Hippocampal formation (tissue), 2 donors: ENCODE results near the gene IST1.

ENCODE experiments used
- DNase-seq, 2 donors: peaks; one replicate each; lab custom pipeline; 2025; lab: John Stamatoyannopoulos, UW

IST1 gene

DNA sequence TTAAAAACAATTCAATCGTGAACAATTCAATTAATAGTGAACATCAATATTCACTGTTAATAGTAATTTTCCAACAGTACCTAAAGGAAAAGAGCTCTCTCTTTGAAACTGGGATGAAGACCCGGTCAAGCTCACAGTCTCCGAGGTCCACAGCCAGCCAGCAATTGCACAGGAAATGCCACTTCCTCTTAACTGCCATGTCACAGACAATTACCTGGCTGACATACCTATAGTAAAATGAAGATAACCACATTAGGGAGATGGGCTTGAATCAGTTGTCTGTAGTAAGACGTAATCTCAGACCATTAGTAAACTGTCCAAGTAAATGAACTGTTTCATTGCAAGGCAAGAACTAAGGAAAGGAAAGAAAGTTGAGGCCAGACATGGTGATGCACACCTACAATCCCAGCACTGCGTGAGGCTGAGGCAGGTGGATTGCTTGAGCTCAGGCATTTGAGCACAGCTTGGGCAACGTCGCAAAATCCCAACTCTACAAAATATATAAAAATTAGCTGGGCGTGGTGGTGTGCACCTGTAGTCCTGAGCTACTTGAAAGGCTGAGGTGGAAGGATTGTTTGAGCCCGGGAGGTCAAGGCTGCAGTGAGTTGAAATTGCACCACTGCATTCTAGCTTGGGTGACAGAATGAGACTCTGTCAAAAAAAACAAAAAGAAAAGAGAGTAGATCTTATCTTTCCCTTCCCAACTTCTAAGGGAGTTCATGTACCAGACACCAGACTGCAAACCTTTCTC lies 68.0 kb downstream of the IST1 start:
- DNase-seq: no peak

DNA sequence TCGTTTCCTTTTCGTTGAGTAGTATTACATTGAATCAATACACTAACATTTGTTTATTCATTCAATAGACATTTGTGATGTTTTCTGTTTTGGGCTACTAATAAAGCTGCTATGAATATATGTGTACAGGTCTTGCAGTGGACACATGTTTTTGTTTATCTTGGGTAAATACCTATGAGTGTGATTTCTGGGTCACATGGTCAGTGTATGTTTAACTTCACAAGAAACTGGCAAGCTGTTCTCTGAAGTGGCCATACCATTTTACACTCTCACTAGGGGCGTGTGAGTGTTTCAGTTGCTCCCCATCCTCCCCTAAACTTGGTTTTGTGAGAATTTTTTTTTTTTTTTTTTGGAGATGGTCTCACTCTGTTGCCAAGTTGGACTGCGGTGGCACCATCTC lies 69.9 kb downstream of the IST1 start:
- DNase-seq: no peak

DNA sequence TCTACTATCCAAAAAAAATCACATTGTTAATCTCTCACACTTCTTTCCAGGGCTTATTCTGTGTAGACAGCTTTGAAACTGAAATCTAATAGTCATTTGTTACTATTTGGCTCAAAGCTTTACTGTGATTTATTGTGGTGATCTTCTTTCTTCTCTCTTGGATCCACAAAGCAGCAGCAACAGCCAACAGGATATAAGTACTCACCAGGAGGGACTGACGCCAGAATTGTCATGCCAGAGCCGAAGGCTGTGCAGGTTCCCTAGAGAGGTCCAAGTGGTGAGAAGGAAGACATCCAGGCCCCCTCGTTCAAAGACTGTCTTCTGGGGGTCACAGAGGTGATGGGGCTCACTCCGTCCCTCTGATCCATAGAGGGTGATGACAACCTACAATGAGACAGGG lies 71.6 kb downstream of the IST1 start:
- DNase-seq: no peak

DNA sequence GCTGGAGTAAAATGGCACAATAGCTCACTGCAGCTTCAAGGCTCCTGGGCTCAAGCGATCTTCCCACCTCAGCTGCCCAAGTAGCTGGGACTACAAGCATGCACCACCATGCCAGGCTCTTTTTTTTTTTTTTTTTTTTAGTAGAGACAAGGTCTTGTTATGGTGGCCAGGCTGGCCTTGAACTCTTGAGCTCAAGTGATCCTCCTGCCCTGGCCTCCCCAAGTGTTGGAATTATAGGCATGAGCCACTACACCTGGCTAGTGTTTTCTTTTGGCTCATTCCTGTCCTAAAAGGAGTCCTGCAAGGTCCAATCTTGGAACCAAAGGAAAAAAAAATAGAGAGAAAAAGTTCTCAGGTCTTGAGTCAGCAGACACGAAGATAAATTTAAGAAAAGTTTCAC lies 74.0 kb downstream of the IST1 start:
- no peak for DNase-seq

DNA sequence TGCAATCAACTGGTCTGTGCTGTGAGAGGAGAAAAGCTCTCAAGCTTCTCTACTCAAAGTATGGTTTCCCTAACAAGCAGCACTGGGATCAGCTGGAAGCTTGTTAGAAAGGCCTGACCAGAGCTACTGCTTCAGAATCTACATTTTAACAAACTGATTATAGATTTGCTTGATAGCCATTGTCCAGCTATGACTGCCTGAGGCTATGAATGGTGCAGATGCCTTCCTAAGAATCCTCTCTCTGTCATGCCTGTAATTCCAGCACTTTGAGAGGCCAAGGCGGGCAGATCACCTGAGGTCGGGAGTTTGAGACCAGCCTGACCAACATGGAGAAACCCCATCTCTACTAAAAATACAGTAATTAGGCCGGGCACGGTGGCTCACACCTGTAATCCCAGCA lies 76.2 kb downstream of the IST1 start:
- DNase-seq: no peak

DNA sequence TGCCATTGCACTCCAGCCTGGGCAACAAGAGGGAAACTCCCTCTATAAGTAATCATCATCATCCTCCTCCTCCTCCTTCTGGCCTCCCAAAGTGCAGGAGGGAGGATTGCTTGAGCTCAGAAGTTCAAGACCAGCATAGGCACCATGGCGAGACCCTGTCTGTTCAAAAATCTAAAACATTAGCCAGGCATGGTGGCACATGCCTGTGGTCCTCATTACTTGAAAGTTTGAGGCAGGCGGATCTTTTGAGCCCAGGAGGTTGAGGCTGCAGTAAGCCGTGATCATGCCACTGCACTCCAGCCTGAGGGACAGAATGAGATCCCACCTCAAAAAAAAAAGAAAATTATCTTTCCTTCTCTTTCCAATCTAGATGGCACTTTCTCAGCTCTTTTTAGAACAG lies 77.0 kb downstream of the IST1 start:
- no peak for DNase-seq

DNA sequence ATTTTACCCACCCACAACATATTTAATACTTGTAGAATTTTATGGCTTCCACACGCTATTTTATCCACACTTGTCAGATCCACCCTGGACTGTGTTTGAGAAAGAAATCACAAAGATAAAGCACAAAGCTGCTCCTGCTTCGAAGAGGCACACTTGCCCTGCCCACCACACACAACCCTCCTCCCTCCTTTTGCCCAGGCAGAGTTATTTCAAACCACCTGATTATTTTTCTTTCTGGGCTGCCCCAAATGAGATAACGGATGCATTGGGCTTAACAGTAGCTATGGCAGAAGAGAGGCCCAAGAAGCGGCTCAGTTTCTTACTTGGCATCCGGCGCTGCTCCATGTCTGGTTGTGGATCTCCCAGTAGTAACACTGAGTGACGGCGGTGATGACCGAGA lies 77.7 kb downstream of the IST1 start:
- DNase-seq: no peak

DNA sequence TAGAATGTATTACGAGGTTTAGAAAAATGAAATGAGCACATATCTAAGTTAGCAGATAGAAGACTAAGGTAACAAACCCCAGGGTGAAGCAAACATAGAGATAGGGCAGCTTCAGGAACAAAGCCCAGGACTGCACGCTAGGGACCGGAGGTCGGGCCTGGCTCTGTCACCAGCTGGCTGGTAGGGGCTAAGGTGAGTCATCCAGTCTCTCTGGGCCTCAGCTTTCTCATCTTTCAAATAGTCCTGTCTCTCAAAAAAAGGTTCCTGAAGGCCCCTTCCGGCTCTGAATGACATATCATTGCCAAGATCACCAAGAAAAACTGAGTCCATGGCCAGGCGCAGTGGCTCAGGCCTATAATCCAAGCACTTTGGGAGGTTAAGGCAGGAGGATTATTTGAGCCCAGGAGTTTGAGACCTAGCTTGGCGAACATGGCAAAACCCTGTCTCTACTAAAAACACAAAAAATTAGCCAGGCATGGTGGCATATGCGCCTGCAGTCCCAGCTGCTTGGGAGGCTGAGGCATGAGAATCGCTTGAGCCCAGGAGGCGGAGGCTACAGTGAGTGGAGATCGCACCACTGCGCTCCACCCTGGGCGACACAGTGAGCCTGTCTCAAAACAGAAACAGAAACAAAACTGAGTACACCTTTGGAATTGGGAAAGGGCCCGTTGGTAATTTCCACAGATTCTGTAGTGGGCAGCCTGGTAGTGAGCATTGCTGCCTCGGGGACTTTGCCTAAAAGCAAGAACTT lies 78.9 kb downstream of the IST1 start:
- DNase-seq: no peak
